Hepatocyte (in vitro differentiated cells): ENCODE measurements around the gene JAKMIP1. TPM values are rescaled to one million over a fixed set of nuclear protein-coding genes. Genes with fewer than 3 reads are reported as not detected.

Source experiments
- DNase-seq: peaks from one replicate; pipeline ENCODE4 v3.0.0-alpha.2; 2016; ENCODE audit warnings: low spot score
- H2AFZ ChIP-seq: fragments of 200-600 bp; sonication (generic); 2 replicates; pipeline ENCODE4 v1.6.0; 2016; ENCODE audit warnings: antibody characterized with exemption, mild to moderate bottlenecking
- H3K27ac ChIP-seq: fragments of 200-600 bp; sonication (generic); 2 replicates; pipeline ENCODE4 v1.5.1; 2016; ENCODE audit warnings: mild to moderate bottlenecking
- H3K27me3 ChIP-seq: fragments of 200-600 bp; sonication (generic); 2 replicates; pipeline ENCODE4 v1.6.1; 2016
- H3K36me3 ChIP-seq: fragments of 200-600 bp; sonication (generic); replicated peaks from 2 replicates; pipeline ENCODE4 v1.5.1; 2016; ENCODE audit warnings: low read depth; ENCODE audit not compliant: insufficient read depth
- H3K4me1 ChIP-seq: fragments of 200-600 bp; sonication (generic); 2 replicates; pipeline ENCODE4 v1.5.1; 2016; ENCODE audit warnings: mild to moderate bottlenecking, moderate library complexity; ENCODE audit not compliant: insufficient read depth
- H3K4me2 ChIP-seq: fragments of 200-600 bp; sonication (generic); 2 replicates; pipeline ENCODE4 v1.6.0; 2016
- H3K4me3 ChIP-seq: fragments of 200-600 bp; sonication (generic); 2 replicates; pipeline ENCODE4 v1.5.1; 2016; ENCODE audit warnings: mild to moderate bottlenecking
- H3K79me2 ChIP-seq: fragments of 200-600 bp; sonication (generic); 2 replicates; pipeline ENCODE4 v1.6.0; 2017; ENCODE audit warnings: mild to moderate bottlenecking
- H3K9me2 ChIP-seq: fragments of 200-600 bp; sonication (generic); replicated peaks from 2 replicates; pipeline ENCODE4 v1.6.0; 2017; ENCODE audit warnings: mild to moderate bottlenecking; ENCODE audit not compliant: insufficient read depth
- H3K9me3 ChIP-seq: fragments of 200-600 bp; sonication (generic); 2 replicates; pipeline ENCODE4 v1.5.1; 2016; ENCODE audit warnings: low read depth, mild to moderate bottlenecking
- H4K20me1 ChIP-seq: fragments of 200-600 bp; sonication (generic); 2 replicates; pipeline ENCODE4 v1.6.0; 2016; ENCODE audit warnings: mild to moderate bottlenecking; ENCODE audit not compliant: insufficient read depth, poor library complexity, severe bottlenecking
- EZH2 ChIP-seq: fragments of 200-600 bp; sonication (generic); IDR thresholded peaks from 2 replicates; pipeline ENCODE4 v1.6.1; 2016; ENCODE audit warnings: antibody characterized with exemption, mild to moderate bottlenecking, borderline replicate concordance
- EZH2phosphoT487 ChIP-seq: fragments of 200-600 bp; sonication (generic); IDR thresholded peaks from one replicate; pipeline ENCODE4 v1.6.1; 2018; ENCODE audit warnings: antibody characterized with exemption, mild to moderate bottlenecking, low read depth, moderate library complexity; ENCODE audit not compliant: unreplicated experiment, severe bottlenecking
- WGBS: methylation state at CpG from one replicate; pipeline ENCODE4 v1.1.6; 2016; ENCODE audit warnings: low lambda C conversion rate; ENCODE audit errors: missing lambda C conversion rate; 5-methylcytosine and 5-hydroxymethylcytosine counted together
- polyA plus RNA-seq: library from polyadenylated mRNA; unstranded; fragments of >200 nt; fragmentation: Nextera tagmentation; extraction: Ambion mirVana; gene quantifications from 2 replicates; pipeline ENCODE4 v1.2.1, GENCODE V29; 2016
- total RNA-seq: library from RNA; depleted of rRNA; stranded (reverse); fragments of >200 nt; gene quantifications from 2 replicates; pipeline ENCODE4 v1.2.3, GENCODE V29; 2014
- TF ChIP-seq, protein P1 (sequence below): fragments of 200-600 bp; sonication (generic); IDR thresholded peaks from 2 replicates; pipeline ENCODE4 v1.5.1; 2016; ENCODE audit warnings: antibody characterized with exemption, mild to moderate bottlenecking; ENCODE audit not compliant: poor library complexity

Gene JAKMIP1
- total and polyA plus RNA-seq, 2 experiments from 2014 or later, result not detected

DNA sequence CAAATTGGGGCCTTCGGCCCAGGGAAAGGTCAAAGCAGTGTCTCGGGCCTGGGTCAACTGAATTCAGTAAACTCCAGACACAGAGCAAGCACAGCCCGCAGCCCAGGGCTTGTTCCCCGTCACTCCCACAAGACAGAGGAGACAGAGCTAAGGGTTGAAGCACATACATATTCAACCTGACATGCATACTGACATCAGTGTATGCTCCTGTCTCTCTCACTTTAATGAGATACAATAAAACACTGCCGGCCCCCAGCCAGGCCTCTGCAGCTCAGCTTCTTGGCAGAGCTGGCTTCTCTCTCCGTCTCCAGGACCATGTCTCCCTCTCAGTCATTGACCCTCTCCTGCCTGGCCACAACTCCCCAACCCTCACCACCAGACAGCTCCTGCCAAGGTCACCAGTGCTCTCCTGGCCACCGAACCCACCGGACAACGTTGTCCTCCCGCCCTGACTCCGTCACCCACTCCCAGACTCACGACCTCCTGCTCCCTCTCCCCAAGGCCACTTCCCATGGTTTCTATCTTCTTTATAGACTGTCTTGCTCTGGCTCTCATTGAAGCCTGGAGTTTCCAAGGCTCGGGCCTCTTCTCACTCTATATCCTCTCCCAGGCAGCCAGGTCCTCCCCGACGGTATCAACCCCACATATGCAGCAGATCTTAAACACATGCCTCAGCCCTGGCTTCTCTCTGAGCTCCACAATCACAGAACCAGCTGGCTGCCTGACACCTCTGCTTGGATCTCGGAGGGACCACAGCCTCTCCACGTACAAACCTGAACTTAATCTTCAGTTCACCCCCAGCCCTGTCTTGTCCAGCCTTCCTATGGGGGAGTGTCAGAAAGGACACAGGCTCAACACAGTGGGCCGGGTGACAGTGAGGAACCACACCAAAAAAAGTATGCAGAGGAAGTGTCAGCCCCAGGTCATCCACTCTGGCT lies 114.4 kb downstream of the JAKMIP1 start:
- H3K27me3 ChIP-seq, result no peaks in the 10 kb centered on the region
- no peaks in the 10 kb centered on the region for H3K9me2 ChIP-seq
- no peak for DNase-seq
- TF ChIP-seq, protein P1, sequence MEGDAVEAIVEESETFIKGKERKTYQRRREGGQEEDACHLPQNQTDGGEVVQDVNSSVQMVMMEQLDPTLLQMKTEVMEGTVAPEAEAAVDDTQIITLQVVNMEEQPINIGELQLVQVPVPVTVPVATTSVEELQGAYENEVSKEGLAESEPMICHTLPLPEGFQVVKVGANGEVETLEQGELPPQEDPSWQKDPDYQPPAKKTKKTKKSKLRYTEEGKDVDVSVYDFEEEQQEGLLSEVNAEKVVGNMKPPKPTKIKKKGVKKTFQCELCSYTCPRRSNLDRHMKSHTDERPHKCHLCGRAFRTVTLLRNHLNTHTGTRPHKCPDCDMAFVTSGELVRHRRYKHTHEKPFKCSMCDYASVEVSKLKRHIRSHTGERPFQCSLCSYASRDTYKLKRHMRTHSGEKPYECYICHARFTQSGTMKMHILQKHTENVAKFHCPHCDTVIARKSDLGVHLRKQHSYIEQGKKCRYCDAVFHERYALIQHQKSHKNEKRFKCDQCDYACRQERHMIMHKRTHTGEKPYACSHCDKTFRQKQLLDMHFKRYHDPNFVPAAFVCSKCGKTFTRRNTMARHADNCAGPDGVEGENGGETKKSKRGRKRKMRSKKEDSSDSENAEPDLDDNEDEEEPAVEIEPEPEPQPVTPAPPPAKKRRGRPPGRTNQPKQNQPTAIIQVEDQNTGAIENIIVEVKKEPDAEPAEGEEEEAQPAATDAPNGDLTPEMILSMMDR, result no peak
- TF ChIP-seq EZH2phosphoT487 (no peak), EZH2 (no peak)
- H3K4me3 ChIP-seq, result no peak overlapping the region
- H2AFZ ChIP-seq, result no peak overlapping the region
- no peaks in the 10 kb centered on the region for H3K9me3 ChIP-seq
- no peaks in the 10 kb centered on the region for H3K4me1 ChIP-seq
- H3K79me2 ChIP-seq, result no peaks in the 10 kb centered on the region
- no peaks in the 10 kb centered on the region for H4K20me1 ChIP-seq
- H3K27ac ChIP-seq, result no peak overlapping the region
- H3K36me3 ChIP-seq, result no peaks in the 10 kb centered on the region
- WGBS, result 83% methylated on average over 18 of the region's 18 CpGs
- H3K4me2 ChIP-seq, result no peak overlapping the region

DNA sequence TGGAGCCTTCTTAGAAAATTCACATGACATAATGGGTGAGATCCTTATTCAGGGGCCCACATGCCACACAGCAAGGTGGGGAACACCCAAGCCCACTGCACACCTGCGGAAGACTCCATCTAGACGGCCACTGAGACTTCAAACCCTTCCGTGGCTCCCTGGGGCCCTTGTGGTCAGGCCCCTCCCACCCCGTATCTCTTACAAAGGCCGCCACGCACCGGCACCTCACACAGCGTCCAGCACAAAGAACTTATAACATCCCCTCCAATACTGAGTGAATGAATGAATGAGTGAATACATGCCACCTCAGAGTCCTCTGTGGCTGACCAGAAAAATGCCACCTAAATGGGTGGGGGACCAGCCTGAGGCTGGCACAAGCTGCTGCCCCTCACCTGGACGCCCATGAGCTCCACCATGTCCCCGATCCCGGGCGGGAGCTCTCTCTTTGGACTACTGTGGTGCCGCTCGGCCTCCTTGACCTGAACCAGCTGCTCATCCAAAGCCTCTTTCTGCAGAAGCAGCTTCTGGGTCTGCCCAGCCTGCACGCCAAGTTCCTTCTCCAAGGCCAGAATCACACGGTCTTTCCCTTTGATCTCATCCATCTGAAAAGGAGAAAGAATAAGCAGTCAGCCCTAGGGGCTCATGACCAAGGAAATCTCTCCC lies 115.2 kb downstream of the JAKMIP1 start:
- DNase-seq, result no peak
- TF ChIP-seq, protein P1, result no peak
- no peak for TF ChIP-seq EZH2
- no peak for TF ChIP-seq EZH2phosphoT487
- no peak overlapping the region for H3K4me2 ChIP-seq
- 91% methylated on average over 16 of the region's 16 CpGs for WGBS
- no peaks in the 10 kb centered on the region for H3K9me2 ChIP-seq
- H3K4me3 ChIP-seq, result no peak overlapping the region
- H3K36me3 ChIP-seq, result no peaks in the 10 kb centered on the region
- no peaks in the 10 kb centered on the region for H3K9me3 ChIP-seq
- no peaks in the 10 kb centered on the region for H4K20me1 ChIP-seq
- no peaks in the 10 kb centered on the region for H3K4me1 ChIP-seq
- no peaks in the 10 kb centered on the region for H3K27me3 ChIP-seq
- H3K27ac ChIP-seq, result no peak overlapping the region
- no peaks in the 10 kb centered on the region for H3K79me2 ChIP-seq
- no peak overlapping the region for H2AFZ ChIP-seq

DNA sequence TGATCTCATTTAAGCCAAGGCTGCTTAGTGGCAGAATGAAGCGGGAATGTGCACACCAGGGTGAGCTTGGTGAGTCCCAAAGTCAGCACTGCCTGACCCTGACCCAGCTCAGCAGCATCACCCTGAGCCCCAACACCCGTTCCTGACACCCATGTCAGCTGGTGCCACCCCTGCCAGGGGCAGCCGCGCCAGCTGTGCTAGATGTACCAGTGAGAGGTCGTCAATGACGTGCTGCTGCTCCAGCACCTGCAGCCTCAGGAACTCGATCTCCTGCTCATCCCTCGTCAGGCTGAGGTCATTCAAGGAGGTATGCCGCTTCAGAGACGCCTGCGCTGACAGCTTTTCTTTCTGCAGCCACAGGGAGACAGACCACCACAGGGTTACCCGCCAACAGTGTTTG lies 120.4 kb downstream of the JAKMIP1 start:
- no peaks in the 10 kb centered on the region for H3K9me3 ChIP-seq
- no peaks in the 10 kb centered on the region for H3K36me3 ChIP-seq
- H3K9me2 ChIP-seq, result no peaks in the 10 kb centered on the region
- TF ChIP-seq, protein P1, result no peak
- TF ChIP-seq EZH2 (no peak), EZH2phosphoT487 (no peak)
- no peak overlapping the region for H2AFZ ChIP-seq
- no peak overlapping the region for H3K4me3 ChIP-seq
- DNase-seq, result no peak
- WGBS, result 92% methylated on average over 12 of the region's 12 CpGs
- no peak overlapping the region for H3K27ac ChIP-seq
- H3K4me2 ChIP-seq, result no peak overlapping the region
- H3K27me3 ChIP-seq, result no peaks in the 10 kb centered on the region
- H3K4me1 ChIP-seq, result no peaks in the 10 kb centered on the region
- H4K20me1 ChIP-seq, result no peaks in the 10 kb centered on the region
- no peaks in the 10 kb centered on the region for H3K79me2 ChIP-seq
